ENCODE data around the gene PDLIM3. TPM values are rescaled to one million over a fixed set of nuclear protein-coding genes. Genes with fewer than 3 reads are reported as not detected.
A peak's percentile ranks its signal among the peaks of the same experiment; 100 is the strongest.

PDLIM3 gene
- total RNA-seq, 4 donors from 2014 or later = 15.1 to 73.0 (median 45.2) TPM

- Histone ChIP-seq H3K36me3 (peaks cover 0 to 5% (median 0%) of the 10 kb centered on the region in 3 donors), H3K27me3 (no peaks in the 10 kb centered on the region), H3K4me1 (no peaks in the 10 kb centered on the region), H3K9me3 (no peaks in the 10 kb centered on the region), H3K4me3 (peak overlapping the region in 1 of 4 donors; percentile 24), H3K27ac (peak overlapping the region in 2 of 4 donors; percentile 0 to 40)
- TF ChIP-seq CTCF (IDR thresholded peaks at IDR 0.05) (no peak), POLR2A (IDR thresholded peaks at IDR 0.05) (no peak)
- peak; percentile 25 to 86 (median 78) for DNase-seq
Observed at GRCh38 chr4:185504098-185505047, 30.9 kb downstream of the PDLIM3 start.

- H3K4me3 ChIP-seq = no peak overlapping the region
- H3K4me1 ChIP-seq = no peaks in the 10 kb centered on the region
- no peaks in the 10 kb centered on the region for H3K9me3 ChIP-seq
- no peaks in the 10 kb centered on the region for H3K27me3 ChIP-seq
- H3K27ac ChIP-seq = no peak overlapping the region
- no peak for TF ChIP-seq POLR2A (IDR thresholded peaks at IDR 0.05)
- no peak for TF ChIP-seq CTCF (IDR thresholded peaks at IDR 0.05)
- peaks cover 0 to 5% (median 0%) of the 10 kb centered on the region in 3 donors for H3K36me3 ChIP-seq
- no peak for DNase-seq
Observed at GRCh38 chr4:185502386-185502785, 32.9 kb downstream of the PDLIM3 start.

DNA sequence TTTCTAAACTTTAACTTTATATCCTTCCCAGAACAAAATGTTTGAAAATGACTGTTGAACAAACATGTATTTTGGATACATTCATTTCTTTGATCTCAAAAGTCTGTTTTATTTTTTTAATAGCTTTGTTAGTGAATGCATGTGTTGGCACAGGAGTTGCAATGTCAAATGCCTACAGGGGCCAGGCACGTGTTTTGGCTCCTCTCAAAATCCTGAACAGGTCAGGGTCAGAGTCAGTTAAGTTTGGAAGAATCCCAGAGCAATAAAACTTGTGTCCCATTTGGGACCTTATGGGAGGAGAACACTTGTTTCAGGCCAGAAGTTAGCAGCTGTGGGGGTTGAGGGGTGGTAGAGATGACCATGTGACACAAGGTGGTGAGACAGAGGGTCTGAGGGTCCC, 34.7 kb downstream of the PDLIM3 start:
- Histone ChIP-seq H3K4me3 (no peak overlapping the region), H3K36me3 (peaks cover 0 to 5% (median 0%) of the 10 kb centered on the region in 3 donors), H3K9me3 (no peaks in the 10 kb centered on the region), H3K4me1 (no peaks in the 10 kb centered on the region), H3K27ac (no peak overlapping the region), H3K27me3 (no peaks in the 10 kb centered on the region)
- TF ChIP-seq CTCF (IDR thresholded peaks at IDR 0.05) (no peak), POLR2A (IDR thresholded peaks at IDR 0.05) (no peak)
- DNase-seq = no peak

GRCh38 chr4:185500035-185500434, 35.3 kb downstream of the PDLIM3 start:
- peaks cover 0 to 5% (median 0%) of the 10 kb centered on the region in 3 donors for H3K36me3 ChIP-seq
- TF ChIP-seq POLR2A (IDR thresholded peaks at IDR 0.05) (no peak), CTCF (IDR thresholded peaks at IDR 0.05) (no peak)
- DNase-seq = no peak
- H3K4me3 ChIP-seq = no peak overlapping the region
- no peaks in the 10 kb centered on the region for H3K9me3 ChIP-seq
- H3K27ac ChIP-seq = no peak overlapping the region
- no peaks in the 10 kb centered on the region for H3K4me1 ChIP-seq
- no peaks in the 10 kb centered on the region for H3K27me3 ChIP-seq

DNA sequence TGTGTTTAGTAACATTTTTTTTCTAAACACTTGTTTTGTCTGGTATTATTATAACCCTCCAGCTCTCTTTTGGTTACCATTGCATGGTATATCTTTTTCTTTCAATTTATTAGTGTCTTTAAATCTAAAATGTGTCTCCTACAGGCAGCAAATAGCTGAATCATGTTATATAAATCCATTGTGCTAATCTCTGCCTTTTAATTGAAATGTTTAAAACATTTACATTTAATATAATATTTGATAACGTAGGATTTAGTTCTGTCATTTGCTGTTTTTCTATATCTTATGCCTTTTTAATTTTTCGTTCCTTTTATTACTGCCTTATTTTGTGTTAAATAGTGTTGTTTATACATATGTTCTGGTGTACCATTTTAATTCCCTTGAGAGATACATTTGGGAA, 46.7 kb downstream of the PDLIM3 start:
- Histone ChIP-seq H3K4me1 (no peaks in the 10 kb centered on the region), H3K27me3 (no peaks in the 10 kb centered on the region), H3K4me3 (no peak overlapping the region), H3K9me3 (no peaks in the 10 kb centered on the region), H3K27ac (no peak overlapping the region), H3K36me3 (no peaks in the 10 kb centered on the region)
- DNase-seq = no peak
- TF ChIP-seq POLR2A (IDR thresholded peaks at IDR 0.05) (no peak), CTCF (IDR thresholded peaks at IDR 0.05) (no peak)
